Suppressor macrophage treated with lipopolysaccharide for 1 hour (primary cell): ENCODE results near the gene CYP2R1.
"Not testable (repeated sequence)": the region's sequence is repeated elsewhere in the genome, so short reads cannot be mapped to it uniquely, and the experiment has no call there.

ENCODE experiments used
- DNase-seq, 3 donors: peaks; one replicate each; pipeline ENCODE4 v3.0.0-alpha.2; 2020 to 2022

CYP2R1 gene

DNA sequence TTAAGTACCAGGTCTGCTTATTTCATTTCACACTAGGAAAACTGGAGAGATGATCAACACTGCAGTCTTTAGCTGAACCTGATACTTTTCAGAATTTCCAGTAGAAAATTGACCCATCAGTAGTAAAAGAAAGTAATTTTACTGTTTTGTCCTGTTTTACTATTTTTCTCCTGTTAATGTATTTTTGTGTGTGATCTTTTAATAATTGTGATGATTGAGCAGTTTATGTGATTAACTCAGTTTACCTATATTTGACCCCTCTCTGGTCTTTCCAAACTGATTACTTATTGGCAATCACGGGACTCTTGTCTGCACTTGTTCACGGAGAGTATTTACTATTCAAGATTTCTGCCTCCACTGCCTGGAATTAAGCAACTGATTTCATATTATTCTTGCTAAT is 546 bp upstream of the CYP2R1 start:
- no peak for DNase-seq

DNA sequence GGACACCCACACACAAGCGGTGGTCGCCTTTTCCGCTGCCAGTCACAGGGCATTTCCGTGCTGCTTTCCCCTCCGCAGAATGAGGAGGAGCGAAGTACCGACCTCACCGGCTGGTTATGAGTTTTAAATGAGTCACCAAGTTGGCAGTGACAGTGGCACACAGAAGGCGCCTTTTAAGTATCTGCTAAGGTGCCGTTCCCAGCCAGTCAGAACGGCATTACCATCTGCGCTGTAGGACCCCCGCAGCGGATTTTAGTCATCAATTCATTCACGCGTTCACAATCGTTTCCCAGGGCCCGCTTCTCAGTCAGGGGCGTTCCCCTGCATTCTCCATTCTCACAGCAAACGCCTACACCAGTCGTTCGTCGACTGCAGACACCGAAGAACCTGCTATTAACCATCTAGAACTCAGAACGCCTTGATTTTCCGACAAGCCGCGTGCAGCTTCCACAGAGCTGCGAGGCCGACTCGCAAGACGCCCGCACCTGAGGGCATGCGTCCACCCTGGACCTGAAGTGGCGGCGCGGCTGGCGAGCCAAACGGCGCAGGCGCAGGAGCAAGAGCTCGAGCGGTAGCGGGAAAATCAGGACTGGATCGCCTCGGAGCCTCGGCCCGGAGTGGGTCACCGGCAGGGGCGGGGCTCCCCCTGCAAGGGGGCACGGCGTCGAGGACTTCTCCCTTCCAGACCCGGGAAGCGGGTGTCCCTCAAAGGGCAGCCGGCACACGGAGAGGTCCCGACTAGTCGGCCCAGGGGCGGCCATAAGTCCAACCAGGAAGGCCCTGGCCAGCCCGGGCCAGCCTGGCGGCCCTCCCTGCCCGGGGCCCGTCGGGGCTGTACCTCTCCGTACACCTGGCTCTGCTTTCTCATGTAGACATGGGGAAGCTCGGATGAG is 642 bp downstream of the CYP2R1 start:
- peak; percentile 90 to 94 (median 94) for DNase-seq

DNA sequence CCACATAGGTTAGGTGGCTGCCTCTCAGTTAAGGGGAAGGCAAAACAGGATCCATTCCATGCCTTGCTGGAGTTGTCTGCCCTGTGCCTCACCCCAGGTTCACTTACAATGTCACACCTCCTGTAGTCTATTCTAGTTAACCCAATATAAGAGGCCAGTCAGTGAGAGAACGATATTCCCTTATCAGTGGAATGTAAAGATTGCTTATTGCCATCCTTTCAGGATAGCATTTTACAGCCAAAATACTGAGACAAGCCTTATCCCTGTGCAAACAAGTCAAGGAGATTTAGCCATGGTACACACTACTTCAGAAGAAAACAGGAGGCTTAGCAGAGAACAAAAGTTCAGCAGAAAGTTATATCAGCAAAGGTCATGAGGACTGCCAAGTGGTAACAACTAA is 5.5 kb downstream of the CYP2R1 start:
- DNase-seq, result no peak

DNA sequence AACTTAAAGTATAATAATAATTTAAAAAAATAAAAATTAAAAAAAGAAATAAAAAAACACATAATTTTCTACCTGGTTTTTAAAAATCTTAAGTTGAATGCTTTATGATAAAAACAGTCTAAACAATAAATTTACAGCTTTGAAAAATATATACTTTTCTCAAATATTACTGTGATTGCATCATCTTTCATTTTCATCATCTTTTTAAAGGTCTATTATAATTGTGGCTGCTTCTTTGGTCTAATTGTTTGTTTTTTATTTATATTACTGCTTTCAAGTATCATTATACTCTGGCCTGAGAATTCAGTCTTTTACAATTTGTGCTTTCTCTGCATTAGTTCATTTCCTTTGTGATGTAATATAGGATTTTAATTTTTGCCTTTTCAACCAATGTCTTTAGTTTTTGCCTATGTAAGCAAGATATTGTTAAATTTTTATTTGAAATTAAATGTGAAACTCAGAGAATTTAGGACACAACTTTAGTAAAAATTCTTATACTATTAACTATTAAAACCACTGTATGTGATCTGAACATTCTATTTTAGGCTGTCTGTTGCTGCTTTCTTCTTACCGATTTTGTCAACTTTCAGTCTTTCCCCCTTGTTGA is 7.3 kb downstream of the CYP2R1 start:
- peak in 1 of 3 donors; percentile 32 for DNase-seq

DNA sequence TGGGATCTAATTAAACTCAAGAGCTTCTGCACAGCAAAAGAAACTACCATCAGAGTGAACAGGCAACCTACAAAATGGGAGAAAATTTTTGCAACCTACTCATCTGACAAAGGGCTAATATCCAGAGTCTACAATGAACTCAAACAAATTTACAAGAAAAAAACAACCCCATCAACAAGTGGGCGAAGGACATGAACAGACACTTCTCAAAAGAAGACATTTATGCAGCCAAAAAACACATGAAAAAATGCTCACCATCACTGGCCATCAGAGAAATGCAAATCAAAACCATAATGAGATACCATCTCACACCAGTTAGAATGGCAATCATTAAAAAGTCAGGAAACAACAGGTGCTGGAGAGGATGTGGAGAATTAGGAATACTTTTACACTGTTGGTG is 8.3 kb downstream of the CYP2R1 start:
- DNase-seq, result not testable (repeated sequence)

DNA sequence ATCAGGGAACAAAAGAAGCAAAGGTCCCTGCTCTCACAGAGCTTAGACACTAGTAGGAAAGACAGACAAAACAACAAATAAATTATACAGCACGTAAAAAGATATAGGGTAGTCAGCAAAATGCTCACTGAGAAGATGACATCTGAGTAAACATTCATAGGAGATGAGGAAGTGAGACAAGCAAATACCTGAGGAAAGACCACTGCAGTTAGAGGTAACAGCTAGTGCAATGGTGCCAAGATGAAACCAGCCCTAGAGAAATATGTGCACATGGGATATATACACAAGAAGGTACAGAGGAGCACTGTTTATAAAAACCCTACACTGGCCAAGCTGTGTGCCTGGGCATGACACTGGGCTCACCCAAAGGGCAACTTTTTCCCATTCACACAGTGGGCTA is 9.8 kb downstream of the CYP2R1 start:
- no peak for DNase-seq

DNA sequence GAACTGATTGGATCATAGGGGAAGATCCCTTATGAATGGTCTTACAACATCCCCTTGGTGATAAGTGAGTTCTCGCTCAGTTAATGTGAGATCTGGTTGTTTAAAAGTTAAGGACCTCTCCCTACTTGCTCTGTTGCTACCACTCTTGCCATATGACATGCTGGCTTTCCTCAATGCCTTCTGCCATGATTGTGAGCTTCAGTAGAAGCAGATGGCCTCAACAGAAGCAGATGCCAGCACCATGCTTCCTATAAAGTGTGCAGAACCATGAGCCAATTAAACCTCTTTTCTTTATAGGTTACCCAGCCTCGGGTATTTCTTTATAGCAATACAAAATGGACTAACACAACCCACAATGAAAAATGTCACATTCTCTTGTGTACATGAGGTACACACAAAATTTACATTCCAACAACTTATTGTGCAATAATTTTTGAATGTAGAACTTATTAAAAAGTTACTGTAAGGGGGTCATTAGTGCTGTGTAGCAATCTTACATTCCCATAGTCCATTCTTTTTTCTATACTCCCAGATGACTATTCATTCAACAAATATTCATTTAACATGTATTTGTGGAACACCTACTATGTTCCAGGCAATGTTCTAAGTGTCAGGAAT is 10.3 kb downstream of the CYP2R1 start:
- DNase-seq, result no peak

DNA sequence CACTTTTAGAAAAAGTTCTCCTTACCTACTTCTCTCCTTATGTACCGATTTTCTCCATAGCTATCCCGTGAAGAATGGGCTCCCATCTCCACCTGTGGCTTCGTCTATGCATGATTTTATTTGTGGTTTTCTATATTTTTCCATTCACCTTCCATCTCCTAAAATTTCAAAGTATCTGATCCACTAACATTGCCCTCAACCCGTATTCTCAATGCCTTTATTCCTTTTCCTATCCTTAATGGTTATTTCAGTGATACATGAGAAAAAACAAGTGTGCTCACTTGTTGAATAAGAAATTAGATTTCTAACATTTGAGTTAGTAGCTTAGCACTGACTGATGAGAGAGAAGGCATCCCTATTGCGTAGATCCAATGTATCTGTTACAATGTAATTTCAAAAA is 16.9 kb downstream of the CYP2R1 start:
- DNase-seq, result no peak

DNA sequence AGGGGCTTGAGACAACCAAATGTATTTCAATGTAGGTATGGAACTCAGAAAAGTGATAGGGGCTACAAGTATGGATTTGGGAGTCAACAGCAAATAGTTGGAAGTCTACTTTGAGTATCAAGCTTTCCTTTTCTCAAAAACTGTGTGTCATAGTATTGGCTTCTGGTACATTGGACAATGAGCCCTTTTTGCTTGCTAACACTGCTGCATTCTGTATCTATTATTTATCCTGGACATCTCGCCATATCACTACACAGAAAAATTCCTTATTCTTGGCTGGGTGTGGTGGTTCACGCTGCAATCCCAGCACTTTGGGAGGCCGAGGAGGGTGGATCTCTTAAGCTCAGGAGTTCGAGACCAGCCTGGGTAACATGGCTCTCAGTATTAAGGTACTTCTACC is 18.4 kb downstream of the CYP2R1 start:
- DNase-seq, result no peak

DNA sequence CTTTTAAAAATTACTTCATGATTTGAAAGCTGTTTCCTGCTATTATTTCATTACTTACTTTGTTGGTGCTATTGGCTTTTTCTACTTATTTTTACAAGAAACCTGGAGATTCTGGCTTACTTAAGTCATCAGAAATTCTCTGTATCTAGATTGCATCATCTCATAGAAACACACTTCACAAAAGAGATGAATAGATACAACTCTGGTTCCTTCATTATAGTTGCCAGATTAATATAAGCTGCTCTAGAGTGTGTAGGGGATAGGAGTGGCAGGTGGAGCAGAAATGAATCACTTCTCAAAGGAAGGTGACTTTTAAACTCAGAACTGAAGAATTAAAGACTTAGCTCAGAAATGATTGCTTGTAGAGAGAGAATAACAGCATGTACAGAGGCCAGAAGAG is 20.0 kb downstream of the CYP2R1 start:
- no peak for DNase-seq

DNA sequence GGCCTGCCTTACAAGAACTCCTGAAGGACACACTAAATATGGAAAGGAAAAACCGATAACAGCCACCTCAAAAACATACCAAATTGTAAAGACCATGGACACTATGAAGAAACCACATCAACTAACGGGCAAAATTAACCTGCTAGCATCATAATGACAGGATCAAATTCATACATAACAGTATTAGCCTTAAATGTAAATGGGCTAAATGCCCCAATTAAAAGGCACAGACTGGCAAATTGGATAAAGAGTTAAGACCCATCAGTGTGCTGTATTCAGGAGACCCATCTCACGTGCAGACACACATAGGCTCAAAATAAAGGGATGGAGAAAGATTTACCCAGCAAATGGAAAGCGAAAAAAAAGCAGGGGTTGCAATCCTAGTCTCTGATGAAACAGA is 28.3 kb downstream of the CYP2R1 start:
- DNase-seq, result not testable (repeated sequence)

DNA sequence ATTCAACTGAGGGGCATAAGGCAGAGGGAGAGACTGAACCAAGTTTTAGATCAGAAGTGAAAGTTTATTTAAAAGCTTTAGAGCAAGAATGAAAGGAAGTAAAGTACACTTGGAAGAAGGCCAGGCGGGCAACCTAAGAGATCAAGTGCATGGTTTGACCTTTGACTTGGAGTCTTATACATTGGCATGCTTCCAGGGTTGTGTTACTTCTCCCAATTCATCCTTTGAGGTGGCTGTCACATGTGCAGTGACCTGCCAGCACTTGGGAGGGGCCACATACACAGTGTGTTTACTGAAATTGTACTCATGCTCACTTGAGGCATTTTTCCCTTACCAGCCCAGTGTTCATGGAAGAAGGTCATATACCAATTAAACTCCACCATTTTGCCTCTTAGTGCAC is 30.4 kb downstream of the CYP2R1 start:
- DNase-seq, result no peak

DNA sequence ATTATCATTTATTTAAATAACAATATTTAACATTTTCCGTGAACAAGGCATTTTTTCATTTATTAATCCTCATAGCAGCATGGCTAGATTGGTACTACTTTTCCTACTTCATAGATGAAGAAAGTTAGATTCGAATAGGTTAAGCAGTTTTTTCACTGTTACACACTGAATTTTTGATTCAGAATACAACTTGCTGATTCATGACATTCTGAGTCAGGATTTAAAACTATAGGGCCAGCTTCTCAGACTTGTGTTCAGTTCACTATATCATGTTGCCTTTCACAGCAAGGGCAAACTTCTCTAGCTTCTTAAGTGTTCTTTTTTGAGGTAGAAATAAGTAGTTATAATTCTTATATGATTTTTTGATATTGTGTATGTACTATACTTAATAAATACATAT is 31.5 kb downstream of the CYP2R1 start:
- DNase-seq, result no peak

DNA sequence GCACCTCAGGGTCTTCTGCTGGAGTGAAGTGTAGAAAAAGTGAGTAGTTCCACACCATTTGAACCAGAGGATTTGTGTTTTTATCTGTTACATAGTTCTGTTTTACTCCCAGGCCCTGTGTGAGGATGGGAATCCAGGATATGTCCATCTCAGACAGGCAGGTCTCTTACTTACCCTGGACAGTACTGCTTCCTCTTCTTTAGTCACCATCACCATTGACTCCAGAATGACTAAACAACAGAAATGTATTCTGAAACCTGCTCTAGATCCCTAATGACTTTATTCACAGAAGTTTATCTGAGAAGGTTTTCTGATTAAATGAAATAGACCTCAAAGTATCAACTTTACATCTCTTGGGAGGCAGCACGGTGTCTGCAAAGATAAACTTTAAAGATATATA is 33.6 kb downstream of the CYP2R1 start:
- DNase-seq, result no peak

DNA sequence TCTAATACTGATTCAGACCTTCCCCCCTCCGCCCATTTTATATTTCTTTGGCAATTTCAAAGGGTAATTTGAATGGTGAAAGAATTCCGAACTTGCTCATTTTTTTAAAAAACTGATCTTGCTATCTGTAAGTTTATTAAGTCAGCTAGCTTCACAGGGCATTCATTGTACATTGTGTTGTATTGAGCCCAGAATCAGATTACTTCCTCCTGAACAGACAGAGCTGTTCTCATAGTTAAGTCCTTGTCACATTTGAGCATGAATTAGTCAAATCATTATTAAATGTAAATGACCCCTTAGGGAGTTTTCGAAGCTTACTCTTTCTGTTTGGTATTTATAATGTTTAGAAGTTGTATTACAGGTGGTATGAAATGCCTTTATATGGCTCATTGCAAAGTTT is 34.4 kb downstream of the CYP2R1 start:
- no peak for DNase-seq

DNA sequence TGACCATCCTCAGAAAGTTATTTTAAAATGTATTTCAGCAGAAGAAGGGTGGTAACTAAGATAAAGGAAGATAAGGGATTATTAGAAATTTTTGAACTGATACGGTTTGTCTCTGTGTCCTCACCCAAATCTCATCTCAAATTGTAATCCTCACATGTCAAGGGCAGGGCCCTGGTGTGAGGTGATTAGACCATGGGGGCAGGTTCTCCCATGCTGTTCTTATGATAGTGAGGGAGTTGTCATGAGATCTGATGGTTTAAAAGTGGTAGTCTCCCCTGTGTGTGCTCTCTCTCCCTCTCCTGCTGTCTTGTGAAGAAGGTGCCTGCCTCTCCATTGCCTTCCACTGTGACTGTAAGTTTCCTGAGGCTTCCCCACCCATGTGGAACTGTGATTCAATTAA is 36.1 kb downstream of the CYP2R1 start:
- DNase-seq, result no peak

DNA sequence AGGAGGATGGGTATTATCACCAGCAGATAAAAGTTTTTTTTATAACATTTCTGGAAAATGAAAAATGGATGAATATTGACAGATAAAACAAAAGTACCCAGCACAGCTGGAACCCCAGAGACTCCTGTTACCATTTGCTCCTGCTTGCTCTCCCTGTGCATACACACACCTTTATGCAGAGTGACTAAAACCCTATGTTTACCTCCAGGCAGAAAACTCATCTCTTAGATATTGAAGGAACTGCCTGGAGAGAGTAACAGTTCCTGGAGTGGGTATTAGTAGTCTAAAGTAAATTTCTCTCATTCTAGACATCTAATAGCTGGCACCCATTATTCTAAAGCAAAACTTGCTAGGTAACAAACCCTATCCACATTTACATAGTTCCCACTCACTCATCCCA is 38.0 kb downstream of the CYP2R1 start:
- no peak for DNase-seq

DNA sequence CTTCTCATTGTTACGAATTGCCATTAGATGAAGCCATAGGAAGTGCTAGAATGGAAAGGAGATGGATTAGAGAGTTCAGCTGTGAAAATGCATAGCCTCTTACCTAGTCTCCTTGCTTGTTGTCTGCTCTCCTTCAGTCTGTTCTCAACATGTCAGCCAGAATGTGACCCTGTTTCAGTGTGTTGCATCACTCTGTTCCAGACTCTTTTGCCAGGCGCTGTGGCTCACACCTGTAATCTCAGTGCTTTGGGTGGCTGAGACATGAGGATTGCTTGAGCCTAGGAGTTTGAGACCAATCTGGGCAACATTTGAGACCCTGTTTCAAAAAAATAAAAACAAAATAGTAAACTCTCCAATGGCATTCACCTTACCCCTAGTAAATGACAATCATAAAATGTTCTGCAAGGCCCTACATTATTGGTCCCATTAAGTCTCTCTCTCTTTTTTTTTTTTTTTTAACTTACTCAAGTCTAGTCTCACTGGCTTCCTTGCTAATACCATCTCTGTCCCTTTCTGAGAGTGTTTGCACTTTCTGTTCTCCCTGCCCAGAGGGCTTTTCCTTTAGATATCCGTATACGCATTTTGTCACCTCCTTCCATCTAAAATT is 39.4 kb downstream of the CYP2R1 start:
- DNase-seq, result no peak

DNA sequence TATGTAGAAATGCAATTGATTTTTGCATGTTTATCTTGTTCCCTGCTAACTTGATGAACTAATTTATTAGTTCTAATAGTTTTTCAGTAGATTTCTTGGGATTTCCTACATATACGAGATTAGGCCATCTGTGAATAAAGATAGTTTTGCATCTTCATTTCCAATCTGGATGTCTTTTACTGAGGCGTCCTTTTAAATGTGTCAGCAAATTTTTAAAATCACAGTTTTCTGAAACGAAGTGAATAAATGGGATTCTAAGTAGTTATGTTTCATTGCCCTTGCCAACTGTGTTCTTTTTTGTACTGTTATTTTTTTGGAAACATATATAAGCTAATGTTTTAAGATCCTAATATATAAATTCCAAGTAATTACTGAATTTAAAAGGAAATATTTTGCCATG is 50.0 kb downstream of the CYP2R1 start:
- DNase-seq, result no peak

DNA sequence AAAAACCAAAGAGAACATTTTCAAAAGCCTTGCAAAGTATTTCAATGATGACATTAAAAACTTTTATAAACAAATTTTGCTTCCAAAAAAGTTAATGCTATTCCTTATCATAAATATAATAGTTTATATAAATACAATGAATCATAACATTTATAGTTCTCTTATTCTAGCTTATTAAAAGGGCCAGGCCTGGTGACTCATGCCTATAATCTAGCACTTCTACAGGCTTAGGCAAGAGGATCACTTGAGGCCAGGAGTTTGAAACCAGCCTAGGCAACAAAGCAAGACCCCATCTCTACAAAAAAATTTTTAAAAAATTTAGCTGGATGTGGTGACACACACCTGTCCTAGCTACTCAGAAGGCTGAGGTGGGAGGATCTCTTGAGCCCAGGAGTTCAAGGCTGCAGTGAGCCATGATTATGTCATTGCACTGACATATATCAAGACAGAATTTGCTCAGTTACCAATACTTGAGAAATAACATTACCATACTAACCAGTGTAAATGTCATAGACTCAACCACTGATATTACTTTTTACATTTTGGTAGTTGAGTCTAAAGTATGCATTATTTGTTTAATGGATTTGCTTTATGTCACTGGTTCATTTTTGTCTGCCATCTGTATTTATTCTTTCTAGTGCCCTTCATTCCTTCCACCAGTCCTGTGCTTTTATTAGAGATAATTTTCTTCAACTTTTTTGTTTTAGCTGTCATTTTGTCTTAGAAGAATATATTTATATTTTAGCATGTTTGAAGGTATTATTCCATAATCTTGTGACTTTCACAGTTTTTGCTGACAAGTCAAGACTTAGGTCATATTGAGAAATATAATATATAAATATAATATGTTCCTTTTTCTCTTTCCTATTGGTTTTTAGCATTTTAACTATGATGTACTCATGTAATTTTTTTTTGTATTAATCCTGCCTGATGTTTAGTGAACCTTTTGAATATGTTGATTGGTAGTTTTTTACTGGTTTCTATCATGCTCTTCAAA is 56.2 kb downstream of the CYP2R1 start:
- peak in 1 of 3 donors; percentile 7 for DNase-seq
